HG02588 (cell line): Measurements from ENCODE around the gene INTS3.
"Not testable (repeated sequence)": the region's sequence is repeated elsewhere in the genome, so short reads cannot be mapped to it uniquely, and the experiment has no call there.

Experiments
- ATAC-seq: cut with Tn5 transposase; IDR thresholded peaks from one replicate; pipeline ENCODE4 v1.9.1; 2021; ENCODE audit warnings: mild to moderate bottlenecking, moderate library complexity; ENCODE audit not compliant: unreplicated experiment

The INTS3 gene

DNA sequence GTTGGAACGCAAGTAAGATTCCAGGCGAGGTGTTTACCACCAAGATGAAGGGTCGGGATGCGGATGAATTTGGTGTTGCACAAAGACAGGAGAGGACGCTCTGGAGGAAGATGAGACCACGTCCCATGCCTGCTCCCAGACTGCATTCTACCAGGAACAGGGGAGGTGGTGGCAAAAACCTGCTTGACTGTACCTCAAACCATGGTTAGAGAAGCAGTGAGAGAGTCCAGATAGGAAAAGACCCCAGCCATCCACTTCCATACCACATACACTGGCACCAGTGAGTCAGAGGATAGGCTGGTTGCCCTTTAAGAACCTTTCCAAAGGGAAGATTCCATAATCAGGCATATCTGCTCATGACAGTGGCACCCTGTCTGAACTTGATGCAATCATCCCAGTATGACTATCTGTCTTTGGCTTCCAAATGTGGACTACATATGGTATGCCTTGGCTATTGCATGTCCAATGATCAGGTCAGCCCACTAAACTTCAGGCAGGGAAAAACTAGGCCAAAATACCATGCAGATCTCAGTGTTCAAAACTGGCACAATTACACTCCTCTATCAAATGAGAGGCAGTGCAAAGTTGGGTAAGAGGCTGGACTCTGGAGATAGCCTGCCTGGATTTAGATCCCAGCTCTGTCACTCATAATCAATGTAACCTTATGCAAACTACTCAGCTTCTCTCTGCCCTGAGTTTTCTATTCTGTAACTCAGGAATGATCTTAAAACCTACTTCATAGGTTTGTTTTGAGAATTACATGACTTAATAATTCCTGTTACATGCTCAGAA lies 28.7 kb upstream of the INTS3 start:
- no peak for ATAC-seq

DNA sequence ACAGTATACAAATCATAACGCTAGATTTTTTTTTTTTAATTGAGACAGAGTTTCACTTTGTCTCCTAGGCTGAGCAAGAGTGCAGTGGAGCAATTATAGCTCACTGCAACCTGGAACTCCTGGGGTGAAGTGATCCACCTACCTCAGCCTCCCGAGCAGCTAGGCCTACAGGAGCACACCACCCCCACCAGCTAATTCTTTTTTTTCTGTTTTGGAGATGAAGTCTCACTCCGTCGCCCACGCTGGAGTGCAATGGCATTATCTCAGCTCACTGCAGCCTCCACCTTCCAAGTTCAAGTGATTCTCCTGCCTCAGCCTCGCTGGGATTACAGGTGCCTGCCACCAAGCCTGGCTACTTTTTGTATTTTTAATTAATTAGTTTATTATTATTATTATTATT lies 28.1 kb upstream of the INTS3 start:
- ATAC-seq, result no peak

DNA sequence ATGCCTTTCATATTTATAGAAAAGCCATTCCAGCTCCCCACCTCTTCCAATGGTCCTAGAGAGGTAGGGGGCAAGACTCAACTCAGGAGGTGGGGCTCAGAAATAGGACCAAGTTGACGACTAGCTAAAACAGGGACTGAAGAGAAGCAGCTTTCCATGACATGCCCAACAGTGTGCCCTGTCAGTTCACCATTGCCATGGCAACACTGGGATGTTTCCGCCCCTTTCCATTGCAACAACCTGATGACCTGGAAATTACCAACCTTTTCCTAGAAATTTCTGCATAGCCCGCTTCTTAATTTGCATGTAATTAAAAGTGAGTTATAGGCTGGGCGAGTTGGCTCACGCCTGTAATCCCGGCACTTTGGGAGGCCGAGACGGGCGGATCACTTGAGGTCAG lies 22.4 kb upstream of the INTS3 start:
- ATAC-seq, result no peak

DNA sequence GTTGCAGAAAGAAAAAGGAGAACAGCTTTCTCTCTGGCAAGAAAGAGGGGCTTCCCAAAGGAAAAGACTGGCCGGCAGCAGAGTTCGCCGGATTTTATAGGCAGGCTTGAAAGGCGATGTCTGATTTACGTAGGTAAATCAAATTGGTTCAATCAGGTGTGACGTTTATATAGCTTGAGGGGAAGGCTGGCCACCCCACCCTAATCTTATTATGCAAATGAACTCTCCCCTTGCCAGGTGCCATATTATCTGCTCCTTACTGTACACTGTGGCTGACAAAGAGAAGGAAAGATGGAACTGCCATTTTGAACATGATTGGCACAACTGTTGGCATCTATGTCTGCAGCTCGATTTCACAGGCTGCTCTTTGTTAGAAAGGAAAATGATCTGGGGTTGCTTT lies 16.8 kb upstream of the INTS3 start:
- no peak for ATAC-seq

DNA sequence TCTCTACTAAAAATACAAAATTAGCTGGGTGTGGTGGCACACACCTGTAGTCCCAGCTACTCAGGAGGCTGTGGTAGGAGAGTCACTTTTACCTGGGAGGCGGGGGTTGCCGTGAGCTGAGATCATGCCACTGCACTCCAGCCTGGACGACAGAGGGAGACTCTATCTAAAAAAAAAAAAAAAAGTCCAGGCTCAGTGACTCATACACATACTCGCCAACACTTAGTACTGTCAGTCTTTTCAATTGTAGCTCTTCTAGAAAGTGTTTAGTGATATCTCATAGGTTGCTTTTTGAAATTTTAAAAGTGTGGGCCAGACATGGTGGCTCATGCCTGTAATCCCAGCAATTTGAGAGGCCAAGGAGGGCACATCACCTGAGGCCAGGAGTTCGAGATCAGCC lies 11.6 kb upstream of the INTS3 start:
- not testable (repeated sequence) for ATAC-seq

DNA sequence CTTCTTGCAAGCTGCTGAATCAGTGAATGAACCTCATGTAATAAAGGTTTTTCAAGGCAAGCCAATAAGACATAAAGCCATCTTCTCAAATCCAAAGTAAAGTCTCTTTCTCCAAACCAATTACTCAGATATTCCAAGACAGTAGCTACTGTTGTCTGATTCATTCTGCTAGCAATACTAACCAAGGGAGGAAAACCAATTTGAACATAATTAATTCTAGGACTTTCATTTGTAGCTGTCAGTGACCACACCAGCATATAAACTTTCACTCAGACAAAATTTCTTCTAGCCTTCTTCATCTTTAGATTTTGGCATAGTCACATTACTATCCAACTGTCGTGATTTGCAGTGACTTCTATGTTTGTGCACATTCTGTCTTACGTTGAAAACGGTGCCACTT lies 10.5 kb upstream of the INTS3 start:
- ATAC-seq, result no peak

DNA sequence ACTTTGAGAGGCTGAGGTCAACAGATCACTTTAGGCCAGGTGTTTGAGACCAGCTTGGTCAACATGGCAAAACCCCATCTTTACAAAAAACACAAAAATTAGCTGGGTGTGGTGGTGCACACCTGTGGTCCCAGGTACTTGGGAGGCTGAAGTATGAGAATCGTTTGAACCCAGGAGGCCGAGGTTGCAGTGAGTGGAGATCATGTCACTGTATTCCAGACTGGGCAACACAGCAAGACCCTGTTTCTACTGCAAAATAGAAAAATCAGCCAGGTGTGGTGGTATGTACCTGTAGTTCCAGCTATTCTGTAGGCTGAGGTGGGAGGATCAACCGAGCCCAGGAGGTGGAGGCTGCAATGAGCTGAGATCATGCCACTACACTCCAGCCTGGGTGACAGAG lies 4.2 kb upstream of the INTS3 start:
- ATAC-seq, result no peak

DNA sequence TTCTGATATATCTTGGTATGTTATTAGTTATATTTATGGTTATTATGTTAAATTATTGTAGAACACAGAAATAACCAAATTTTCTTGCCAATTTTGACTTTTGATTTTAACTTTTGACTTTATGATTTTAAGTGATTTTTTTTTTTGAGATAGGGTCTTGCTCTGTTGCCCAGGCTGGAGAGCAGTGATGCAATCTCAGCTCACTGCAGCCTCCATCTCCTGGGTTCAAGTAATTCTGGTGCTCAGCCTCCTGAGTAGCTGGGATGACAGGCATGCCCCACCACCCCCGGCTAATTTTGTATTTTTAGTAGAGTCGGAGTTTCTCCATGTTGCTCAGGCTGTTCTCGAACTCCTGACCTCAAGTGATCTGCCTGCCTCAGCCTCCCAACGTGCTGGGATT lies 3.2 kb upstream of the INTS3 start:
- not testable (repeated sequence) for ATAC-seq

DNA sequence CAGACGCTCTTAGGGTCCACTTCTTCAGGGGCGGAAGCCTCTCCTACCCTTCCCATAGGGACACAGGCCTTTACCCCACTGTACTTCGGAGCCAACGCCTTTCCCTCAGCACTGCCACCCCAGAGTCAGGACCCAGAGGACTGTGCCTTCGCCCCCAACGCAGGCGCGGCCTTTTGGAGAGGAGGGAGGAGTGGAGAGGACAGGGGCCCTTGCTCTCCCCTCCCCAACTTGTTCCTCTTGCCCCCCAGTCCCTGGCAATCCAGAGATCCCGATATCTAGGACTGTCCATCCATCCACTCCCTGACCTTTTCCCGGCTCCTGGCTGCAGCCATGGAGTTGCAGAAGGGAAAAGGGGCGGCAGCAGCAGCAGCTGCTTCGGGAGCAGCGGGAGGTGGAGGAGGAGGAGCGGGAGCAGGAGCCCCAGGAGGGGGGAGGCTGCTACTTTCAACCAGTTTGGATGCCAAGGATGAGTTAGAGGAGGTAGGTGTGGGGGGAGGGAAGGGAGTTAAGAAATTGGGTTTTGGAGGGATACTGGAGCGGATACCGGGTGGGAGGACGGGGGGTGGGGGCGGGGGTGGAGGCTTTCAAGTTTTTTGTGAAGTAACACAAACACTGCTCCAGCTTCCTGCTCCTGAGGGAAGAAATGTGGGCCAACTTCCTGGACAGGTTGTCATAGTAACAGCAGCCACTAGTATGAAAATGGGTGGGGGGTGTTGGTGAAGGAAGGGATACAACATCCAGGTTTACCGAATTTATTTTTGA lies 636 bp downstream of the INTS3 start:
- no peak for ATAC-seq

DNA sequence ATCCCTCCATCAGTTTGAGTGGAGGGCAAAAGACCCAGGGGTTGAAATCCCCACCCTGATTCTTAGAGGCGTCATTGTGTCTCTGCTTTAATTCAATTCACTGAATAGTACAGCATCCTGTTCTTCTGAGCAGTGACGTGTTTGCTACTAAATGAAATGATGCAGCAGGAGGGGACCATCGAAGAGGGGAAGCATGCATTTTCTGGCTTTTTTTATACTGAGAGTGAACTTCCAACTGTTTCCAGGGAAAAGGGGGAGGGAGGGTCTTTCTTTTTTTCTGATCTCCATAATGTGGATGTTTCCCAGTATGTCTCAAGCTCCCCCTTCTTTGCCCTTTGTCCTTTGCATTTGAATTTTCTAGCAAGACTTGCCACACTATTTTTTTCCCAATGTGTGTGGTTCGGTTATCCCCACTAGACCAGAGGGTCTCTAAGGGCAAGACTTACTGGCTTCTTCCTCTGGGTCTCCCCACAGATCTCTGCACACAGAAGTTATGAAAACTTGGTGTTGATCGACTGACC lies 2.7 kb downstream of the INTS3 start:
- no peak for ATAC-seq

DNA sequence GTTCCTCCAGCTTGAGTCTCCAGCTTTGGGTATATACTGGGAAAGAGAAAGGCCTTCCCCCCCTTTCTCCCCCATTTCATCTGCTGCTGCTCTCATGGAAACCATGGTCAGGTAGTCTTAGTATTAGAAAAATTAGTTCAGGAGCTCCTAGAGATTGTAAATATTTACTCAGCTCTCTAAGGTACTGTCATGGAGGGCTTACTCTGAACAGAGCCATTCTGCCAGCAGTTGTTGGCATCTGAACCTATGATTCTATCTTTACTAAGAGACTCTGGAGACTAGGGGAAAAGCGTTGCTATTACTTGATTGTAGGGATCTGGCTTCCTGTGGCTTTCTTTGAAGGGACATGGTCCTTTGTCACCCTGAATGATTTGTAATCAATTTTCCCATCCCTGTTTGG lies 6.1 kb downstream of the INTS3 start:
- no peak for ATAC-seq

DNA sequence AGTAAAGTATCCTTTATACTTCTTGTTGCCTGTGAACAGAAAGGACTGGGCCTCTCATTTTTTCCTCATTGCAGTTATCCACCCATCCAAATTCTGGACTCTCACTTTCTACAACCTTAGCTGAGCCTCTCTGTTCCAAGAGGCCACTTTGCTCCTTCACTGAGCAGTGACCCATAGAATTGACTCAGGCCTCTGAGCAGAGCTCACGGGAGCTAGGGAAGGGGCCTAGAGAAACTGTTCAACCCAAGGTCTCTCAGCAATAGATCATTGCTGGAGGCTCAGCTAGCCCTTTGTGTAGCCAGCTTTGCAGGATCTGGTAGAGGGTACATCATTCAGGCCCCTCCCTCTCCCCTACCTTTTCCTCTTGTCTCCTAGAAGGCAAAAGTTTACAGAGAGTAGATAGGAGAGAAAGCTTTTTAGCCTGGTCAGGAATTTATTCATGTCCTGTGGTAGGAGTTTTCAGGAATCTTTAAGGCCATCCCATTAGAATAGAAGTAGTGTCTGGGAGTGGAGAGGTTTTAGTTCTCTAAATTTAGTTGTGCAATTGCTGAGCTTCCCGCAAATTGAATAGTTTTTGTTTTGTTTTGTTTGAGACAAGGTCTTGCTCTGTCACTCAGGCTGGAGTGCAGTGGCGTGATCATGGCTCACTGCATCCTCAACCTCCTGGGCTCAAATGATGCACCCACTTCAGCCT lies 6.7 kb downstream of the INTS3 start:
- ATAC-seq, result no peak

DNA sequence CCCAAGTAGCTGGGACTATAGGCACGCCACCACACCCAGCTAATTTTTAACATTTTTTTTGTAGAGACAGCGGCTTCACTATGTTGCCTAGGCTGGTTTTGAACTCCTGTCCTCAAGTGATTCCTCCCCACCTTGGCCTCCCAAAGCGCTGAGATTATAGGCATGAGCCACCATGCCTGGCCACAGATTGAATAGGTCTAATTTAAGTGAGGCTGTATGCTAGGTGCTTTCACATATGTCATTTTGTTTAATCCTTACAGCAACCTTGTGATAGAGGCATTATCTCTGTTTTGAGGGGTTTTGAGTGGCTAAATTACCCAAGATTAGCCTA lies 7.2 kb downstream of the INTS3 start:
- no peak for ATAC-seq

DNA sequence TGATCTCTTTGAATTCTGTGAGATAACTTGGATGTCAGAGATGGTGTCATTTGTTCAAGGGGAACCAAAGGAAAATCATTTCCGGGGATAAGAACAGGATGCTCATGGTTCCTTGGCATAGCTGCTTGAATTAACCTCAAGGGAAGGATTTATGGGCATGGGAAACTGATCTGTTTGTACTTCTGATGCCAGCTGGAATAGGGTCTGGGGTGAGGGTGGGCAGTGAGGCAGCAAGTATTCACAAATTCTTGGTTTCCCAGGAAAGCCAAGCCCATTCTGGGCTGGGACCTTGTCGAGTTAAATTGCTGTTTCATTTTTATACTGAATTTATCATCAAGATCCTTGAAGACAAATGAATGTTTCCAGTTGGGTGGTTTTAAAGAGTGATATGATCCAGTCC lies 14.1 kb downstream of the INTS3 start:
- no peak for ATAC-seq

DNA sequence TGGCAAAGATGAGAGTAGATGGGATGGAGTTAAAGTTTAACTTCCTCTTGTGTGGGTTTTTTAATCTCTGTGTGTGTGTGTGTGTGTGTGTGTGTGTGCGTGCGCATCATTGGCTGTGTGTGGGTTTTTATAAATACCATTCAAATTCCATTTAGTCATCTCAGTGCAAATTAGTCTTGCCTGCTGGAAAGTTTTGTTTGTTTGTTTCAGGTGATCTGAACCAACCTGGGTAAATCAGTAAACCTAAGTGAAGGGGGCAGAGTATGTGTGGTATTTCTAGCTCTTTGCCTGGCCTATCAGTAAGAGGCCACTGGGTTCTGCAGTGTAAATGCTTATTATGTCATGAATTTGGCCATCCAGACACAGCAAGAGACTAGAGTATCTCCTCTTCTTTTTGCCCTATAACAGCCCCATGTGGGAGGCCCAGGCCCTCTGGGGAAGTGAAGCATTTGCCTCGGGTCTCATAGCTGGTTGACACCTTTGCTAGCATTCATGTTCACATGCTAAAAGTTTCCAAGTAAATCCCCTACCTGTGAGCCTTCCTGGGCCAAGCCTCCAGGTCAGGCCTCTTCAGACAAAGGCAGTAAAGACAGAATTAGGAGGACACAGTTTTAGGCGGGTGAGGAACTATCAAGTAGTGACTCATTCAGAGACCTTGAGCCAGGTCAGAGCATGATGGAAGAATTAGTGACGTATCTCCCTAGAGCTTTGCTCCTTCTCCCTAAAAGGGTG lies 14.7 kb downstream of the INTS3 start:
- ATAC-seq, result peak; percentile 55

DNA sequence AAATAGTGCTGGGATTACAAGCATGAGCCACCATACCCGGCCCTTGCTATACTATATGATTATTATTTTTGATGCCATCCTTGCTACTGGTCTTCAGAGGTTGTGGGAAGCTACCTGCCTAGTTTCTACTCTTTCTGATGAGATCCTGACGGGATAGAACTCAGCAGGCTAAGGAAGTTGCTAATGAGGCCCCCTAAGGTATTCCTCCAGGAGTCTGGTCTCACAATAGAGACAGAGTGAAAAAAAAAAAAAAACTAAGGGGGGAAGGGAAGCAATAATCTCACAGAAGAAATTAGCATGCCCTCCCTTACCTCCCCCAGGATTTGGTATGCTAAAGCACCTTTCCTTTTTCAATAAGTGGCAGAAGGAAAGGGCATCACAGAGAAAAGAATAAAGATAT lies 17.6 kb downstream of the INTS3 start:
- no peak for ATAC-seq

DNA sequence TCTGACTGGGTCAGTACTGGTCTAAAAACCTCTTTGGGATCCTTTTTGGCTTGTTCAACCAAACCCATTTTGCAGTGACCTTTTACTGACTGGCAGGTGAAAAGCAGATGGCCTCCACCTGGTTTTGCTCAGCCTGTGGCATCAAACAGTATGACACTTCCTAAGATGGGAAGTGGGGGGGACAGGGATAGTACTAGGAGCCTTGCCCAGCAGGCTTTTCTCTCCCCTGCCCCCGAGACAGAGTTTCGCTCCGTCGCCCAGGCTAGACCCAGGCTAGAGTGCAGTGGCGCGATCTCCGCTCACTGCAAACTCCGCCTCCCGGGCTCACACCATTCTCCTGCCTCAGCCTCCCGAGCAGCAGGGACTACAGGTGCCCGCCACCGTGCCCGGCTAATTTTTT lies 18.3 kb downstream of the INTS3 start:
- no peak for ATAC-seq

DNA sequence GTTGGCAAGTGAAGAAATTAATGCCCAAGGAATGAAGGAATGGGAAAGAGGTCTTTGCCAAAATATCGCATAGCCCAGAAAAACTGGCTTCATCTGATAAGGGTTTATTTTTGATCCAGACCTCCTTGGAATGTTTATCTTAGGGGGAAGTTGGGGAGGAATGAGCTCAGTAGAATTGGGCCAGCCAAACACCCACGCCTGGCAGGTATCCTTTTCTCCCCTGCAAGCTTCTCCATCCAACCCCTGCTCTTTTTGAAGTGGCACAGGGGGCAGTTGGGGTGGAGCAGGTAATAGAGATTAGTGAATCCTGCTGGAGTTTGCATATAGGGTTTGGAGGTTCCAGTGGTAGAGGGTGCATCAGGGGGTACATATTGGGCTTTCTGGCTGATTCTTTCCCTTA lies 21.1 kb downstream of the INTS3 start:
- ATAC-seq, result no peak

DNA sequence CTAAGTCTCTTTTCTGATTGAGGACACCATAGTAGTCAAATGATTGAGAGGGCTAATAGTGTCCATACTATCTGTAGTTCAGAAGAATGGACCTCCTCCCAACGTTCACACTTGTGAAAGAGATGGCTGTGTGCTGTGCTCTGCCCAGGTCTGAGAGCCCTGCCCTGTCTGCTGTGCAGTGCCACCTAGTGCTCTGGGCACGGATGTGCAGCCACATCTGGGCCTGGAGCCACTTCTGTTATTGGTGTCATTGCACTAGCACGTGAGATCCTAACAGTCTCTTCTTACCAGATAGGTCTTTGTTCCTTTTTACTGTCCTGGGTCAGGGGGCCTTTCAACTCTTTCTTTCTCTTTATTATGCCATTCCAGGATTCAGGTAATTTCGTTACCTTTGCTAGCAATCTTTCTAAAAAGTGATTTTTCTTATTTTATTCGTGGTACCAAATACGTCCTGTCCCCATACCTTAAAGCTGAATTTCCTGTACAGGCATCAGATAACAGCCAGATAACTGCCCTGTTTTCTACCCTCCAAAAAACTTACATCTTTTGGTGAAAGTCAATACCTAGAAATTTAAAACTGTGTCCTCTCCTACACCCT lies 21.7 kb downstream of the INTS3 start:
- peak; percentile 65 for ATAC-seq

DNA sequence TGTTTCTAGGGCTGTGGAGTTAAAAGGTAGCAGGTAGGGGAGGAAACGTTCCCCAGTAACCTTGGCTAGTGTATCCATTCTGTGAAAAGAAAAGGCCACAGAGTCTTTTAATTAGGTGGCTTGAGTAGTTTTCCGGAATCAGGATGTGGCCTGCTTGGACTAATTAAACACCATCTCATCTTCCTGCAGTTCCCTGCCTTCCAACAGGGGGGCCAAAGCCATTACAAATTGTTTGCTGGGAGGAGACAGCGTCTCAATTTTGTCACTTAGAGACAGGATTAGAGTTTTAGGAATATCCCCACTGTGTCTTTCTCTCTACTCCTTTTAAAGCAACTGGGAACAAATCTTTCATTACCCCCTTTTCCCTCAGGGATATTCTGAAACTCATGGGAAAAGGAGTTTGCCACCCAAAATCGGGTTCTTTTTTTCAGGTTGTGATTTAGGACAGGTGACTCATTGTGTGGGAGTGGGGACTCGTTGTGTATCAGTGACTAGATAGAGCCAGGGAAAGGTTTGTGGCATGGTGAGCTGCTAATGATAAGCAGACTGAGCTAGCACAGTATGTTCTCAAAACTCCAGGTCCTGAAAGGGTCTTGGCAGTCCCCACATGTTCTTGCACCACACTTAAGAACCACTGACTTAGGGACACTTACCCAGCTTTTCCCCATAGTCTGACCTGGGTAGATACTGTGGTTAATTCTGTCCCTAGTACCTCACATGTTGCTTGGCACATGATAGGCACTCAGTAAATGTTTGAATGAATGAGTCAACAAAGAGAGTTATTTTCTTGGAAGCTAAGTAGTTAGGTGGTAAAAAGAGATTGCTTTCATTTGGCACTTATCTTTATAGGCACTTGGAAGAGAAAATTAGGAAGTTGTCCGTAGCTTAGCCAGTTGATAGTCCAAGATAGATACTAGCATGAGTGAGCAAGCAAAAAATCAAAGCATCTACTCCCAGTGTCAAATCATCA lies 22.5 kb downstream of the INTS3 start:
- no peak for ATAC-seq
